ENCODE results near the gene KLHL34. TPM values are rescaled to one million over a fixed set of nuclear protein-coding genes. Genes with fewer than 3 reads are reported as not detected.

Gene KLHL34
- total and polyA plus RNA-seq, 2 of the 13 experiments (the other 11 are each of a cell fraction or from before 2014, with no cell fraction given), result not detected

DNA sequence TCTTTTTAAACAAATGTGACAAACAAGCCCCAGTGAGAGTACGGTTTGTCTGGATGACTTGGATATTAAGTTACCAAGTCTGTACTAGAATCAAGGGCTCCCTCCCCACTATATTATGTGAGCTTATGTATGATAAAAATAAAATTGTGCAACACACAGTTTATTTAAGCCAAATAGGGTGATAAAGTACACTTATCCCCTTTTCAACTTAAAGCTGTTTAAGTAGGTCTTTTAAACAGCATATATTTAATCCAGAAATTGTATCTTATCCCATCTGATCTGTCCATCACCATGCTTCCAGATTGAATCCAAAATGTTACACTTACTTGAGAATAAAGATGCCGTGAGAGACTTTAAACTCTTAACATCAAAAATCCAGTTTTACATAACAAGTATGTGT lies 2.0 kb upstream of the KLHL34 start:
- TF ChIP-seq, protein P1, sequence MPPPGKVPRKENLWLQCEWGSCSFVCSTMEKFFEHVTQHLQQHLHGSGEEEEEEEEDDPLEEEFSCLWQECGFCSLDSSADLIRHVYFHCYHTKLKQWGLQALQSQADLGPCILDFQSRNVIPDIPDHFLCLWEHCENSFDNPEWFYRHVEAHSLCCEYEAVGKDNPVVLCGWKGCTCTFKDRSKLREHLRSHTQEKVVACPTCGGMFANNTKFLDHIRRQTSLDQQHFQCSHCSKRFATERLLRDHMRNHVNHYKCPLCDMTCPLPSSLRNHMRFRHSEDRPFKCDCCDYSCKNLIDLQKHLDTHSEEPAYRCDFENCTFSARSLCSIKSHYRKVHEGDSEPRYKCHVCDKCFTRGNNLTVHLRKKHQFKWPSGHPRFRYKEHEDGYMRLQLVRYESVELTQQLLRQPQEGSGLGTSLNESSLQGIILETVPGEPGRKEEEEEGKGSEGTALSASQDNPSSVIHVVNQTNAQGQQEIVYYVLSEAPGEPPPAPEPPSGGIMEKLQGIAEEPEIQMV (CRISPR knock-in tag; IDR thresholded peaks at IDR 0.05; ENCODE audit: low read depth), result no peak
- no peak for TF ChIP-seq ZBTB7B (CRISPR knock-in tag; IDR thresholded peaks at IDR 0.05)
- no peak for TF ChIP-seq ZMAT3 (CRISPR knock-in tag; conservative IDR thresholded peaks at IDR 0.05)
- TF ChIP-seq GABPA (IDR thresholded peaks at IDR 0.05; ENCODE audit: low read depth, low read length), result no peak
- TF ChIP-seq GABPA (CRISPR knock-in tag; IDR thresholded peaks at IDR 0.05; ENCODE audit: low read depth), result no peak
- TF ChIP-seq ELF3 (CRISPR knock-in tag; IDR thresholded peaks at IDR 0.05), result no peak
- no peak for TF ChIP-seq NFATC3 (CRISPR knock-in tag; IDR thresholded peaks at IDR 0.05)
- no peak for TF ChIP-seq ADNP (CRISPR knock-in tag; IDR thresholded peaks at IDR 0.05)
- TF ChIP-seq, protein P2, sequence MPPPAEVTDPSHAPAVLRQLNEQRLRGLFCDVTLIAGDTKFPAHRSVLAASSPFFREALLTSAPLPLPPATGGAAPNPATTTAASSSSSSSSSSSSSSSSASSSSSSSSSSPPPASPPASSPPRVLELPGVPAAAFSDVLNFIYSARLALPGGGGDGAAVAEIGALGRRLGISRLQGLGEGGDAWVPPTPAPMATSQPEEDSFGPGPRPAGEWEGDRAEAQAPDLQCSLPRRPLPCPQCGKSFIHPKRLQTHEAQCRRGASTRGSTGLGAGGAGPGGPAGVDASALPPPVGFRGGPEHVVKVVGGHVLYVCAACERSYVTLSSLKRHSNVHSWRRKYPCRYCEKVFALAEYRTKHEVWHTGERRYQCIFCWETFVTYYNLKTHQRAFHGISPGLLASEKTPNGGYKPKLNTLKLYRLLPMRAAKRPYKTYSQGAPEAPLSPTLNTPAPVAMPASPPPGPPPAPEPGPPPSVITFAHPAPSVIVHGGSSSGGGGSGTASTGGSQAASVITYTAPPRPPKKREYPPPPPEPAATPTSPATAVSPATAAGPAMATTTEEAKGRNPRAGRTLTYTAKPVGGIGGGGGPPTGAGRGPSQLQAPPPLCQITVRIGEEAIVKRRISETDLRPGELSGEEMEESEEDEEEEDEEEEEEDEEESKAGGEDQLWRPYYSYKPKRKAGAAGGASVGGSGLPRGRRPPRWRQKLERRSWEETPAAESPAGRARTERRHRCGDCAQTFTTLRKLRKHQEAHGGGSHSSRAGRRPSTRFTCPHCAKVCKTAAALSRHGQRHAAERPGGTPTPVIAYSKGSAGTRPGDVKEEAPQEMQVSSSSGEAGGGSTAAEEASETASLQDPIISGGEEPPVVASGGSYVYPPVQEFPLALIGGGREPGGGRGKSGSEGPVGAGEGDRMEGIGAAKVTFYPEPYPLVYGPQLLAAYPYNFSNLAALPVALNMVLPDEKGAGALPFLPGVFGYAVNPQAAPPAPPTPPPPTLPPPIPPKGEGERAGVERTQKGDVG (CRISPR knock-in tag; IDR thresholded peaks at IDR 0.05; ENCODE audit: borderline replicate concordance), result no peak
- TF ChIP-seq YY1 (IDR thresholded peaks at IDR 0.05; ENCODE audit: insufficient read depth, insufficient replicate concordance, low read depth, low read length), result no peak
- Histone ChIP-seq H3K36me3 (replicated peaks in 1 of 2; ENCODE audit: control insufficient read depth in 1 of 2, insufficient read depth in 2 of 2, low read length in 2 of 2) (no peaks in the 10 kb centered on the region), H3K9me3 (ENCODE audit: low read length) (no peaks in the 10 kb centered on the region), H3K9ac (ENCODE audit: insufficient read depth, low read depth, low read length) (no peak overlapping the region), H3K4me1 (ENCODE audit: insufficient read depth, low read length) (no peaks in the 10 kb centered on the region), H3K27ac (ENCODE audit: extremely low read length, insufficient read depth, low read length) (no peak overlapping the region), H3K4me2 (ENCODE audit: low read depth, low read length) (no peak overlapping the region), H3K79me2 (ENCODE audit: insufficient read depth, low read length) (no peaks in the 10 kb centered on the region), H3K27me3 (ENCODE audit: control insufficient read depth in 1 of 2, insufficient read depth in 2 of 2, low read length in 2 of 2) (no peaks in the 10 kb centered on the region; a peak in 1 of 5 replicates), H4K20me1 (ENCODE audit: insufficient read depth, low read length) (no peaks in the 10 kb centered on the region), H2AFZ (ENCODE audit: low read length) (no peak overlapping the region), H3K4me3 (replicated peaks in 1 of 3; ENCODE audit: insufficient read depth in 1 of 3, low read depth in 2 of 3, low read length in 3 of 3) (no peak overlapping the region)
- intact Hi-C loops (cut with micrococcal nuclease; ENCODE audit: unreplicated experiment) (no loop called here), in situ Hi-C loops (cut with HindIII; ENCODE audit: extremely low pct_ligation_motif_present, low pct_unique_long_range_greater_than_20kb) (no loop called here)
- FAIRE-seq, result no peak
- ATAC-seq, result no peak
- CTCF ChIA-PET (ENCODE audit: low intra/inter-chr PET ratio, low total read pairs), result no interaction called here
- WGBS (ENCODE audit: low lambda C conversion rate), result 45% methylated on average over 2 of the region's 2 CpGs
- POLR2A ChIA-PET, result no interaction called here
- no peak for DNase-seq (ENCODE audit: low spot score)
- BruUV-seq (replicated peaks), result no TSS peak

Data from HepG2 (cell line).